ENCODE data around the gene ERF.

GRCh38 chr19:42233106-42233505 lies 21.8 kb downstream of the ERF start:
- TF ChIP-seq EZH2phosphoT487 (IDR thresholded peaks at IDR 0.05; ENCODE audit: insufficient read depth, low read depth): no peak
- no peak for TF ChIP-seq EZH2 (IDR thresholded peaks at IDR 0.05; ENCODE audit: insufficient read depth, poor library complexity, severe bottlenecking)

All from GM23248 (cell line).